GM12801 (cell line): Measurements from ENCODE around the gene MME.

Experiments used
- TF ChIP-seq, protein P1 (sequence below): IDR thresholded peaks from one replicate; pipeline ENCODE4 v1.5.1; 2011; ENCODE audit warnings: control low read depth; ENCODE audit not compliant: insufficient read length; ENCODE audit errors: extremely low read depth

MME gene

DNA sequence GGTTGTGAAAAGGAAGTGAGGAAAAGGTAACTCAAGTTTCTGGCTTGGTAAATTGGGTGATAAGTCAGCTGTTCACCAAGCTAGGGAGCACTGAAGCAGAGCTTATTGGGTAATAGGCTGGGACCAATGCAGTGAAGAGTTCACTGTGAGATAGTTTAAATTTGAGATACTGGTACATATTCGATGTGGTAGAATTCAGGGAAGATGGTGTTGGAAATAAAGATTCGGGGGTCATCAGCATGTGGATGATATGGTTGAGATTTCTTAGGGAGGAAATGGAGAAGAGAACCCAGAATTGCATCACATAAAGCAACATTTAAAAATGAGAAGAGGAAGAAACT lies 16.9 kb downstream of the MME start:
- TF ChIP-seq, protein P1, sequence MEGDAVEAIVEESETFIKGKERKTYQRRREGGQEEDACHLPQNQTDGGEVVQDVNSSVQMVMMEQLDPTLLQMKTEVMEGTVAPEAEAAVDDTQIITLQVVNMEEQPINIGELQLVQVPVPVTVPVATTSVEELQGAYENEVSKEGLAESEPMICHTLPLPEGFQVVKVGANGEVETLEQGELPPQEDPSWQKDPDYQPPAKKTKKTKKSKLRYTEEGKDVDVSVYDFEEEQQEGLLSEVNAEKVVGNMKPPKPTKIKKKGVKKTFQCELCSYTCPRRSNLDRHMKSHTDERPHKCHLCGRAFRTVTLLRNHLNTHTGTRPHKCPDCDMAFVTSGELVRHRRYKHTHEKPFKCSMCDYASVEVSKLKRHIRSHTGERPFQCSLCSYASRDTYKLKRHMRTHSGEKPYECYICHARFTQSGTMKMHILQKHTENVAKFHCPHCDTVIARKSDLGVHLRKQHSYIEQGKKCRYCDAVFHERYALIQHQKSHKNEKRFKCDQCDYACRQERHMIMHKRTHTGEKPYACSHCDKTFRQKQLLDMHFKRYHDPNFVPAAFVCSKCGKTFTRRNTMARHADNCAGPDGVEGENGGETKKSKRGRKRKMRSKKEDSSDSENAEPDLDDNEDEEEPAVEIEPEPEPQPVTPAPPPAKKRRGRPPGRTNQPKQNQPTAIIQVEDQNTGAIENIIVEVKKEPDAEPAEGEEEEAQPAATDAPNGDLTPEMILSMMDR, result no peak

GRCh38 chr3:155101398-155101797 lies 21.3 kb downstream of the MME start:
- TF ChIP-seq, protein P1, result no peak

GRCh38 chr3:155102329-155102728 lies 22.2 kb downstream of the MME start:
- TF ChIP-seq, protein P1, result no peak

DNA sequence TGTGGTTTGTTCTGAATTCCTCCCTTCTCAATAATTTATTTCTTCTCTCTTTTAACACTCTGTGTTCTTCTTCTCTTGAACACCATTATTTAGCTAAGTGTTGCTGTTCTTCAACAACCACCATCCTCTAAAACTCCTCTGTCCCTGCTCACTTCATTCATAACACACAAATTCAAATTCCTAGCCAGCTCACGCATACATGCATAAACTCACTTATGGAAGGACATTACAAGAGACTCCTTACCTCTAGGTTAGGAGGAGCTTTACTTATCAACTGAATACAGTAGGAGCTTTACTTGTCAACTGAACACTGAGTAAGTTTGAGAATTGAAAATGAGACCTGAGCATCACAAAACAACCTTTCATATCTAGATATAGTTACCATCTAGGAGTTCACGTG lies 23.6 kb downstream of the MME start:
- TF ChIP-seq, protein P1, result no peak

DNA sequence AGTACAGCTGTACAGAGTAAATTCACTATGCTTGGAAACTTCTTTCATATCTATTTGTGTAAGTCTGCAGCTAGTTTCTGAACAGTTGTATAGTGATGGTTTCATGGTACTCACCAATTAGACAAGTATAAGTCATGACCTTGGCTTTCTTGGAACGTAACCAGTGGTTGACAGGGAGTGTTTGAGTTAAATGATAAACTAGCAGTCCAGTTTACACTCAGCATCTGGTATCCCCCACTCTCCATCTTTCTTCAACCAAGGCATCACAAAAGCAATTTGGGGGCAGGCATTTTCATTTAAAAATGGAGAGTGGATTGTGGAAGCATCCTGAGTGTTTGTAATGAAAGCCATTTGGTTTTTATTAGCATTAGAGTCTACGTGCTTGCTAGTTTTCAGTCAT lies 26.0 kb downstream of the MME start:
- TF ChIP-seq, protein P1, result no peak

GRCh38 chr3:155110022-155110421 lies 29.9 kb downstream of the MME start:
- TF ChIP-seq, protein P1, result no peak

DNA sequence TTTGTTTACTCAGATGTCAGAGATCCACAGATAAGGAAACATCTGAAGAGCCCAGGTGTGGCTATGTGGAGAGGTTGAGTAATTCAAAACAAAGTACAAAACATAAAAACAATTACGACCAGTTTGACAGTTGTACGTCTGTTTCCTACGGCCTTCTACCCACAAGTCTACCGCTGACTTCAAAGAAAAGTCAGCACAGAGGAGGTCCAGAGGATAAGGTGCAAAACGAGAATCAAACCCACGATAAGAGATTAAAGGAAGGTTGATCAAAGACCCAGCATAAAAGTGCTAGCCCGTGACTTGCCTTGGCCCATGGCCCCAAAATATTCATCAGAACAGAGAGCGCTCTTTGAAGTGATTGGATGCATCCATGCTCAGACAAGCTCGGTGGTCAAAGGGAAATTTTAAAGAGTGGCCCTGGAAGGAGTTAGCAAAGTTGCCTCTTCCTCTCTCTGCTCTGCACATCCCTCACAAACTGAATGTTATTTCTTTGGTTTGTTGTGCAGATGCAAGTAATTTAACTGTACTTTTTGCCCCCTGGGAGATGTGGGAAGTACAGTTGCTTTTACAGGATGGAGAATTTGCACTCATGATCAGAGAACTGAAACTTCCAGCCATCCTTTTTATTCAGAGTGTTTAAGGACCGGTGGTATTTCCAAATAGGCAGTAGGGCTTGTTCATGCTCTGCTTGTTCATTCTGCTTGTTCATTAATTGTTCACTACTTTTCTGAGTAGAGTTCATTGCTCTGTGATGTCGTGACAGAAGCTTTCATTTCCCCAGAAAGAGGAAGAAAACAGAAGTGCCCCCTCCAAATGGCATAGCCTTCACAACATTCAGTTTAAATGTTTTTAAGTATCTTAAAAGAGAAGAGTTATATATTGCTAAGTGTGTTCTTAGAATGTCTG lies 31.1 kb downstream of the MME start:
- TF ChIP-seq, protein P1, result no peak
